MCF 10A (cell line): ENCODE measurements around the gene TEAD3. TPM values are rescaled to one million over a fixed set of nuclear protein-coding genes. Genes with fewer than 3 reads are reported as not detected.

Experiments used
- BruUV-seq: library from RNA; stranded (reverse); fragments of 400-500 nt; replicated peaks from 2 replicates; lab custom pipeline; 2021; lab: Mats Ljungman, UMichigan
- CTCF ChIA-PET: fragments of 300-600 bp; sonication (Branson Sonifier 250); formaldehyde crosslinking; extraction: SDS; loops from one replicate; lab custom pipeline; 2021; ENCODE audit warnings: antibody characterized with exemption, inconsistent platforms; lab: Yijun Ruan, JAX
- POLR2A ChIA-PET: fragments of 300-600, 350-650 bp; sonication (Branson Sonifier 250); formaldehyde crosslinking; extraction: SDS; loops from one replicate; lab custom pipeline; 2020; ENCODE audit warnings: antibody characterized with exemption, inconsistent platforms; lab: Yijun Ruan, JAX
- DNase-seq: peaks from one replicate; pipeline ENCODE4 v3.0.0-alpha.2; 2018; ENCODE audit not compliant: unreplicated experiment
- H3K27ac Mint-ChIP-seq: one replicate; pipeline ENCODE4 v1.8.0; 2022; ENCODE audit warnings: mild to moderate bottlenecking, low read depth, mixed read lengths; ENCODE audit not compliant: unreplicated experiment
- H3K27me3 Mint-ChIP-seq: one replicate; pipeline ENCODE4 v1.8.0; 2022; ENCODE audit warnings: mixed read lengths; ENCODE audit not compliant: insufficient read depth, unreplicated experiment
- H3K36me3 Mint-ChIP-seq: one replicate; pipeline ENCODE4 v1.8.0; 2022; ENCODE audit warnings: mild to moderate bottlenecking, moderate library complexity, mixed read lengths; ENCODE audit not compliant: insufficient read depth, unreplicated experiment
- H3K4me1 Mint-ChIP-seq: one replicate; pipeline ENCODE4 v1.8.0; 2022; ENCODE audit warnings: mixed read lengths; ENCODE audit not compliant: insufficient read depth, unreplicated experiment
- H3K4me3 Mint-ChIP-seq: one replicate; pipeline ENCODE4 v1.8.0; 2022; ENCODE audit warnings: mild to moderate bottlenecking, moderate library complexity, mixed read lengths; ENCODE audit not compliant: unreplicated experiment
- H3K9me3 Mint-ChIP-seq: one replicate; pipeline ENCODE4 v1.8.0; 2022; ENCODE audit warnings: mixed read lengths; ENCODE audit not compliant: unreplicated experiment
- CTCF ChIP-seq: fragments of 200-600 bp; IDR thresholded peaks from one replicate; pipeline ENCODE4 v1.8.0; 2022; ENCODE audit warnings: antibody characterized with exemption, mild to moderate bottlenecking; ENCODE audit not compliant: unreplicated experiment
- intact Hi-C: fragments of 100-400 bp; cut with micrococcal nuclease; formaldehyde crosslinking; loops from 2 replicates; pipeline ENCODE4 v1.14.1; 2022
- total RNA-seq: library from RNA; stranded (reverse); gene quantifications from 2 replicates; pipeline ENCODE4 v1.2.3, GENCODE V29; 2022

The TEAD3 gene
- total RNA-seq, 1 experiment from 2014 or later: 11.1 TPM

- H3K4me1 Mint-ChIP-seq: peaks cover 12% of the 10 kb centered on the region
- no peak overlapping the region for H3K4me3 Mint-ChIP-seq
- no peak for DNase-seq
- H3K36me3 Mint-ChIP-seq: peaks cover 14% of the 10 kb centered on the region
- no TSS peak for BruUV-seq
- no peak overlapping the region for H3K27ac Mint-ChIP-seq
- H3K27me3 Mint-ChIP-seq: no peaks in the 10 kb centered on the region
- POLR2A ChIA-PET: interaction anchor here (1.0 to 3.5 kb wide), 4 partner anchors 9 to 27 kb away, joined by 3 to 23 read pairs (median 4); partner anchors contain the start of gene RPL10A
- intact Hi-C loops: no loop called here
- H3K9me3 Mint-ChIP-seq: no peaks in the 10 kb centered on the region
- TF ChIP-seq CTCF: no peak
- CTCF ChIA-PET: interaction anchor here (0.9 to 2.3 kb wide), 6 partner anchors 14 to 256 kb away, joined by 3 to 7 read pairs (median 4); partner anchors contain the start of genes ARMC12 and RPL10A
Measured at GRCh38 chr6:35481226-35481625, 15.7 kb downstream of the TEAD3 start.

- no peaks in the 10 kb centered on the region for H3K9me3 Mint-ChIP-seq
- H3K27me3 Mint-ChIP-seq: no peaks in the 10 kb centered on the region
- POLR2A ChIA-PET: interaction anchor here (1.0 to 1.7 kb wide), 2 partner anchors 9 to 12 kb away, joined by 3 to 5 read pairs; partner anchors contain the start of gene RPL10A
- intact Hi-C loops: no loop called here
- no peak overlapping the region for H3K4me3 Mint-ChIP-seq
- DNase-seq: no peak
- peaks cover 8% of the 10 kb centered on the region for H3K4me1 Mint-ChIP-seq
- peaks cover 16% of the 10 kb centered on the region for H3K36me3 Mint-ChIP-seq
- no peak for TF ChIP-seq CTCF
- CTCF ChIA-PET: interaction anchor here (0.6 to 2.3 kb wide), 5 partner anchors 9 to 256 kb away, joined by 3 to 6 read pairs (median 4); partner anchors contain the start of gene ARMC12
- no peak overlapping the region for H3K27ac Mint-ChIP-seq
- no TSS peak for BruUV-seq
Measured at GRCh38 chr6:35480176-35480575, 16.7 kb downstream of the TEAD3 start.

GRCh38 chr6:35478259-35478658, 18.6 kb downstream of the TEAD3 start:
- ChIA-PET POLR2A (interaction anchor here (1.6 kb wide), 1 partner anchor 10 kb away, joined by 7 read pairs; the partner anchor contains the start of gene RPL10A), CTCF (interaction anchor here (0.5 kb wide), 1 partner anchor 25 kb away, joined by 4 read pairs; no protein-coding TSS in a partner anchor)
- Mint-ChIP-seq H3K27me3 (no peaks in the 10 kb centered on the region), H3K36me3 (peaks cover 32% of the 10 kb centered on the region), H3K4me3 (no peak overlapping the region), H3K4me1 (no peaks in the 10 kb centered on the region), H3K27ac (no peak overlapping the region), H3K9me3 (no peaks in the 10 kb centered on the region)
- intact Hi-C loops: no loop called here
- no TSS peak for BruUV-seq
- no peak for TF ChIP-seq CTCF
- no peak for DNase-seq

- H3K9me3 Mint-ChIP-seq: no peaks in the 10 kb centered on the region
- CTCF ChIA-PET: interaction anchor here (0.6 to 0.7 kb wide), 2 partner anchors 10 to 24 kb away, joined by 4 read pairs; partner anchors contain the start of gene RPL10A
- no peak overlapping the region for H3K27ac Mint-ChIP-seq
- POLR2A ChIA-PET: interaction anchor here (0.7 to 1.6 kb wide), 2 partner anchors 9 to 20 kb away, joined by 4 to 7 read pairs; partner anchors contain the start of gene RPL10A
- H3K4me3 Mint-ChIP-seq: no peak overlapping the region
- H3K4me1 Mint-ChIP-seq: no peaks in the 10 kb centered on the region
- DNase-seq: no peak
- peaks cover 37% of the 10 kb centered on the region for H3K36me3 Mint-ChIP-seq
- no TSS peak for BruUV-seq
- no peaks in the 10 kb centered on the region for H3K27me3 Mint-ChIP-seq
- intact Hi-C loops: no loop called here
- no peak for TF ChIP-seq CTCF
Measured at GRCh38 chr6:35477551-35478179, 19.2 kb downstream of the TEAD3 start.
